Esophagus squamous epithelium (tissue), 4 donors: Measurements from ENCODE around the gene PFKL.

Source experiments
- CTCF ChIP-seq, 6 experiments: fragments of 450-650 bp in 4 of 6; fragments of 200-600 bp in 2 of 6; sonication (generic) in 2 of 6; IDR thresholded peaks; one replicate each; pipeline ENCODE4 v1.5.1; 2016 to 2019; ENCODE audit warnings: antibody characterized with exemption in 6 of 6, mild to moderate bottlenecking in 4 of 6, moderate library complexity in 4 of 6
- POLR2A ChIP-seq, 4 donors: fragments of 450-650 bp; IDR thresholded peaks; one replicate each; pipeline ENCODE4 v1.6.1; 2017; ENCODE audit warnings: antibody characterized with exemption in 4 of 4, mild to moderate bottlenecking in 4 of 4, moderate library complexity in 3 of 4

- TF ChIP-seq CTCF (IDR thresholded peaks at IDR 0.05) (no peak), POLR2A (IDR thresholded peaks at IDR 0.05) (no peak)
Observed at GRCh38 chr21:44301141-44301540, 1.3 kb downstream of the PFKL start.
